ENCODE data around the gene SIGLEC12. TPM values are rescaled to one million over a fixed set of nuclear protein-coding genes. Genes with fewer than 3 reads are reported as not detected.

The SIGLEC12 gene
- polyA plus RNA-seq (2013, experiment 1 of 2): not detected
- not detected for polyA plus RNA-seq (2013, experiment 2 of 2)

- Histone ChIP-seq H2BK5ac (ENCODE audit: low read depth, low read length, poor library complexity, severe bottlenecking) (no peak within 1 kb of the TSS), H3K79me1 (replicated peaks; ENCODE audit: low read length, poor library complexity, severe bottlenecking) (no peaks in the 10 kb centered on the region), H3K36me3 (ENCODE audit: control insufficient read depth in 1 of 2, insufficient read depth in 2 of 2, low read depth in 1 of 2, low read length in 2 of 2) (no peaks in the 10 kb centered on the region), H3K27ac (ENCODE audit: low read length, poor library complexity, severe bottlenecking) (no peak within 1 kb of the TSS), H3K4me2 (ENCODE audit: low read length, poor library complexity, severe bottlenecking) (no peak within 1 kb of the TSS), H3K18ac (ENCODE audit: low read depth in 1 of 2, low read length in 2 of 2) (no peak within 1 kb of the TSS), H2AK5ac (ENCODE audit: low read length, severe bottlenecking) (no peak within 1 kb of the TSS), H2AFZ (ENCODE audit: low read depth, low read length) (no peak within 1 kb of the TSS), H2BK15ac (ENCODE audit: low read depth, poor library complexity, severe bottlenecking) (no peak within 1 kb of the TSS), H3K14ac (ENCODE audit: low read length in 2 of 2) (no peak within 1 kb of the TSS), H2BK12ac (ENCODE audit: low read length in 2 of 2) (no peak within 1 kb of the TSS), H3K9me3 (ENCODE audit: control insufficient read depth, low read length) (no peaks in the 10 kb centered on the region), H3K4me1 (ENCODE audit: control insufficient read depth, insufficient read depth, low read depth, low read length) (no peaks in the 10 kb centered on the region), H3K9ac (ENCODE audit: low read length) (no peak within 1 kb of the TSS), H3K4me3 (ENCODE audit: insufficient read depth in 1 of 2, low read depth in 1 of 2, low read length in 2 of 2) (no peak within 1 kb of the TSS), H3K4ac (ENCODE audit: low read depth in 1 of 2, low read length in 2 of 2) (no peak within 1 kb of the TSS), H3K23ac (ENCODE audit: low read length in 2 of 2) (no peak within 1 kb of the TSS), H4K91ac (ENCODE audit: low read length) (no peak within 1 kb of the TSS), H2BK120ac (ENCODE audit: low read depth, low read length) (no peak within 1 kb of the TSS), H4K8ac (ENCODE audit: low read length) (no peak within 1 kb of the TSS), H3K27me3 (ENCODE audit: control insufficient read depth in 1 of 2, insufficient read depth in 1 of 2, low read length in 2 of 2) (peaks cover 0 to 5% of the 10 kb centered on the region in 2 experiments)
- no peak for DNase-seq
- WGBS: 83% methylated on average over 10 of the region's 12 CpGs
These were observed at the start of gene SIGLEC12 for GRCh38 chr19:51501594-51502263. TSS of gene SIGLEC12 (minus strand) at chr19:51501800. CDS start at chr19:51501733, 67 bp downstream.

- H3K4me2 ChIP-seq (ENCODE audit: low read length, poor library complexity, severe bottlenecking): no peak overlapping the region
- H3K9ac ChIP-seq (ENCODE audit: low read length): no peak overlapping the region
These were observed 49.5 kb upstream of the SIGLEC12 start for GRCh38 chr19:51550848-51551672.

GRCh38 chr19:51549533-51550324 is 48.1 kb upstream of the SIGLEC12 start:
- H3K18ac ChIP-seq (ENCODE audit: low read depth in 1 of 2, low read length in 2 of 2): no peak overlapping the region
- no peak overlapping the region for H2BK120ac ChIP-seq (ENCODE audit: low read depth, low read length)
- DNase-seq: no peak
- H3K23ac ChIP-seq (ENCODE audit: low read length in 2 of 2): no peak overlapping the region
- H4K8ac ChIP-seq (ENCODE audit: low read length): no peak overlapping the region
- H2BK15ac ChIP-seq (ENCODE audit: low read depth, poor library complexity, severe bottlenecking): no peak overlapping the region
- no peak overlapping the region for H3K14ac ChIP-seq (ENCODE audit: low read length in 2 of 2)
- H3K9ac ChIP-seq (ENCODE audit: low read length): no peak overlapping the region
- no peak overlapping the region for H3K27ac ChIP-seq (ENCODE audit: low read length, poor library complexity, severe bottlenecking)
- no peaks in the 10 kb centered on the region for H3K36me3 ChIP-seq (ENCODE audit: control insufficient read depth in 1 of 2, insufficient read depth in 2 of 2, low read depth in 1 of 2, low read length in 2 of 2)
- no peaks in the 10 kb centered on the region for H3K79me1 ChIP-seq (replicated peaks; ENCODE audit: low read length, poor library complexity, severe bottlenecking)
- WGBS: 58% methylated on average over 8 of the region's 8 CpGs
- H2BK12ac ChIP-seq (ENCODE audit: low read length in 2 of 2): no peak overlapping the region
- no peak overlapping the region for H3K4me2 ChIP-seq (ENCODE audit: low read length, poor library complexity, severe bottlenecking)
- peaks cover 0 to 9% of the 10 kb centered on the region in 2 experiments for H3K27me3 ChIP-seq (ENCODE audit: control insufficient read depth in 1 of 2, insufficient read depth in 1 of 2, low read length in 2 of 2)
- no peak overlapping the region for H4K91ac ChIP-seq (ENCODE audit: low read length)
- no peak overlapping the region for H2AK5ac ChIP-seq (ENCODE audit: low read length, severe bottlenecking)
- peaks cover under 1% of the 10 kb centered on the region for H3K9me3 ChIP-seq (ENCODE audit: control insufficient read depth, low read length)
- no peak overlapping the region for H3K4me3 ChIP-seq (ENCODE audit: insufficient read depth in 1 of 2, low read depth in 1 of 2, low read length in 2 of 2)
- no peak overlapping the region for H2AFZ ChIP-seq (ENCODE audit: low read depth, low read length)
- no peak overlapping the region for H3K4ac ChIP-seq (ENCODE audit: low read depth in 1 of 2, low read length in 2 of 2)
- H2BK5ac ChIP-seq (ENCODE audit: low read depth, low read length, poor library complexity, severe bottlenecking): no peak overlapping the region
- H3K4me1 ChIP-seq (ENCODE audit: control insufficient read depth, insufficient read depth, low read depth, low read length): peaks cover 1% of the 10 kb centered on the region

More at GRCh38 chr19:51550848-51551672, 49.5 kb upstream of the SIGLEC12 start:
- H3K36me3 ChIP-seq (ENCODE audit: control insufficient read depth in 1 of 2, insufficient read depth in 2 of 2, low read depth in 1 of 2, low read length in 2 of 2): no peaks in the 10 kb centered on the region
- WGBS: 85% methylated on average over 20 of the region's 20 CpGs
- no peak overlapping the region for H3K4me3 ChIP-seq (ENCODE audit: insufficient read depth in 1 of 2, low read depth in 1 of 2, low read length in 2 of 2)
- H2BK15ac ChIP-seq (ENCODE audit: low read depth, poor library complexity, severe bottlenecking): no peak overlapping the region
- no peak overlapping the region for H4K8ac ChIP-seq (ENCODE audit: low read length)
- H2BK12ac ChIP-seq (ENCODE audit: low read length in 2 of 2): no peak overlapping the region
- H3K27me3 ChIP-seq (ENCODE audit: control insufficient read depth in 1 of 2, insufficient read depth in 1 of 2, low read length in 2 of 2): peaks cover 0 to 6% of the 10 kb centered on the region in 2 experiments
- no peak overlapping the region for H2AFZ ChIP-seq (ENCODE audit: low read depth, low read length)
- no peak overlapping the region for H3K18ac ChIP-seq (ENCODE audit: low read depth in 1 of 2, low read length in 2 of 2)
- H3K4me1 ChIP-seq (ENCODE audit: control insufficient read depth, insufficient read depth, low read depth, low read length): peaks cover 1% of the 10 kb centered on the region
- no peak overlapping the region for H3K4ac ChIP-seq (ENCODE audit: low read depth in 1 of 2, low read length in 2 of 2)
- H3K14ac ChIP-seq (ENCODE audit: low read length in 2 of 2): no peak overlapping the region
- peaks cover 7% of the 10 kb centered on the region for H3K9me3 ChIP-seq (ENCODE audit: control insufficient read depth, low read length)
- no peak for DNase-seq
- H2AK5ac ChIP-seq (ENCODE audit: low read length, severe bottlenecking): no peak overlapping the region
- H3K27ac ChIP-seq (ENCODE audit: low read length, poor library complexity, severe bottlenecking): no peak overlapping the region
- no peak overlapping the region for H3K23ac ChIP-seq (ENCODE audit: low read length in 2 of 2)
- H3K79me1 ChIP-seq (replicated peaks; ENCODE audit: low read length, poor library complexity, severe bottlenecking): no peaks in the 10 kb centered on the region
- H4K91ac ChIP-seq (ENCODE audit: low read length): no peak overlapping the region
- H2BK5ac ChIP-seq (ENCODE audit: low read depth, low read length, poor library complexity, severe bottlenecking): no peak overlapping the region
- no peak overlapping the region for H2BK120ac ChIP-seq (ENCODE audit: low read depth, low read length)

Measured in mesenchymal stem cell (in vitro differentiated cells and primary cell).